Measurements from ENCODE around the gene SCAPER.
"Not testable (repeated sequence)": the region's sequence is repeated elsewhere in the genome, so short reads cannot be mapped to it uniquely, and the experiment has no call there.

The SCAPER gene

DNA sequence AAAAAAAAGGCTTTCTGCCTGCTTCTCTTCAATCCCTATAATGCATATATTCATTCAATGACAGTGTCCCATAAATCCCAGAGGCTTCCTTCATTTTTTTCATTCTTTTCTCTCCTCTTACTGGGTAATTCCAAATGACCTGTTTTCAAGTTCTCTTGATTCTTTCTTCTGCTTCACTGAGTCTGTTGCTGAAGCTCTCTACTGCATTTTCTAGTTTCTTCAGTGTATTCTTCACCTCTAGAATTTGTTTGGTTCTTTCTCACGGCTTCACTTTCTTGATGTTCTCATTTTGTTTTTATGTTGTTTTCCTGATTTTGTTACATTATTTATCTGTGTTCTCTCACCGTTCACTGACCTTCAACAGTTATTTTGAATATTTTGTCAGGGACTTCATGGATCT lies 141.6 kb downstream of the SCAPER start:
- no peak for DNase-seq

DNA sequence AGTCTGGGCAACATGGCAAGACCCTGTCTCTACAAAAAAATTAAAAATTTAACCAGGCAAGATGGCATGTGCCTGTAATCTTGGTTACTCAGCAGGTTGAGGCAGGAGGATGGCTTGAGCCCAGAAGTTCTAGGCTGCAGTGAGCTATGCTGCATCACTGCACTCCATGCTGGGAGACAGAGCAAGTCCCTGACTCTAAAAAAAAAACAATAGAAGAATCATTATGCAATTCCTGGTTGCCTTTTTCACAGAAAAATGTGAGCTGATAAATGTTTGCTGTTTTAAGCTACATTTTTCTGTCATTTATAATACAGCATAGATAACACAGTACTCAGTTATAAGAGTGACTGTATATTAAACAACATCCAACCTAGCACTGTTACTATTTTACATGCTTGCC lies 148.8 kb downstream of the SCAPER start:
- DNase-seq: no peak

DNA sequence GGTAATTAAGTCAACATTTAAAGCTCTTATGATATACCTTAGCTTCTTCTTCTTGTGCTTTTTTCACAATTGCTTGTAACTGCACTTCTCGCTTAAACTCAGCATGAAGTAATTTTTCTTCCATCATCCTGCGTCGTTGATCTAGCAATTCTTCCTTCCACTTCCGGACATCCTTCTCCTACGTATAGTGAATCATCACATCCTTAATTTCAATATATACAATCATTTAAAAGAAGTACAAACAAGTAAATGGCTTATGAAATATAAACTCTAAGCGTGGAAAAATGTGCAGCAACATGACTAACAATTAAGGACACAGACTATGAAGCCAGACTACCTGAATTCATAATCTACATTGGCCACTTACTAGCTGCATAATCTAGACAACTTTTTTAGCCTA lies 151.4 kb downstream of the SCAPER start:
- DNase-seq: no peak

DNA sequence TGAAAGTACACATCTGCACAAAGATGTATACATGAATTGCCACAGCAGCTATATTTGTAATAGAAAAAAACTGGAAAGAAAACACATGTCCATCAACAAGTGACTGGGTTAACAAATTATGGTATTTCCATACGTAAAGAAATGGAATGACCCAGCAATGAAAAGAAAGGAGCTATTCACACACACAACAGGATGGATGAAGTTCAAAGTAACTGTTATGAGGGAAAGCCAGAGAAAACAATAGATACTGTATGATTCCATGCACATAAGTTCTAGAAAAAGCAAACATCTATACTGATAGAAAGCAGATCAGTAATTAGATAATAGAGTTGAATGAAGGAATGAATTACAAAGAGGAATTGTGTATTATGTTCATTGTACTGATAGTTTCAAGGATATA lies 152.0 kb downstream of the SCAPER start:
- DNase-seq: no peak

DNA sequence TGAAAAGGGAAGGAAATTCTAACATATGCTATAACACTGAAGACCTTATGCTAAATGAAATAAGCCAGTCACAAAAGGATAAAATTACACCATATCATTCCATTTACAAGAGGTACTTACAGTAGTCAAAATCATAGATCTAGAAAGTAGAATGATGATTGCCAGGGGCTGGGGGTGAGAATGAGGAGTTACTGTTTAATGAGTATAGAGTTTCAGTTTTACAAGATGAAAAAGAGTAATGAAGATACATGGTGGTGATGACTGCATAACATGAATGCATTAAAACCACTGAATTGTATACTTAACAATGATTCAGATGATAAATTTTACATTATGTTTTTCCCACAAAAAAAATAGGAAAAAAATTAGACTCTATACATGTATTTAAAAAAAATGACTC lies 152.6 kb downstream of the SCAPER start:
- no peak for DNase-seq

DNA sequence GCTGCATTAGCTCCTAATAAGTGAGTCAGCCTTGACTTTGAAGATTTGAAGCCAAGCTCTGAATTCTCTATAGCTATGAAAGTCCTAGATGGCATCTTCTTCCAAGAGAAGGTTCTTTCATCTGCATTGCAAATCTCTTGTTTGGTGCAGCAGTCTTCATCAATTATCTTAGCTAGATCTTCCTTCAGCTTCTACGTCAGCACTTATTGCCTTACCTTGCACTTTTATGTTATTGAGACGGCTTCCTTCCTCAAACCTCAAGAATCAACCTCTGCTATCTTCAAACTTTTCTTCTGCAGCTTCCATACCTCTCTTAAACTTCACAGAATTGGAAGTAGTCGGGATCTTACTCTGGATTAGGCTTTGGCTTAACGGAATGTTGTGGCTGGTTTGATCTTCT lies 167.6 kb downstream of the SCAPER start:
- DNase-seq: no peak

DNA sequence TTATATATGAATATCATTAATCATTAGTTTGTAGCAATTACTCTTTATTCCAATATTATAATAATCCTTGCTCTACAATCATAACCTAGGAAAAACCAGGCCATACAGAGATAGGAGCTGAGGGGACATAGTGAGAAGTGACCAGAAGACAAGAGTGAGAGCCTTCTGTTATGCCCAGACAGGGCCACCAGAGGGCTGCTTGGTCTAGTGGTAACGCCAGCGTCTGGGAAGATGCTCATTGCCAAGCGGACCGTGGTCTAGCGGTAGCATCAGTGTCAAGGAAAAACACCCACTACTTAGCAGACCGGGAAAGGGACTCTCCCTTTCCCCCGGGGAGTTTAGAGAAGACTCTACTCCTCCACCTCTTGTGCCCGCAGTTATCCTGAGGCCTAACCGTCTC lies 172.8 kb downstream of the SCAPER start:
- not testable (repeated sequence) for DNase-seq

DNA sequence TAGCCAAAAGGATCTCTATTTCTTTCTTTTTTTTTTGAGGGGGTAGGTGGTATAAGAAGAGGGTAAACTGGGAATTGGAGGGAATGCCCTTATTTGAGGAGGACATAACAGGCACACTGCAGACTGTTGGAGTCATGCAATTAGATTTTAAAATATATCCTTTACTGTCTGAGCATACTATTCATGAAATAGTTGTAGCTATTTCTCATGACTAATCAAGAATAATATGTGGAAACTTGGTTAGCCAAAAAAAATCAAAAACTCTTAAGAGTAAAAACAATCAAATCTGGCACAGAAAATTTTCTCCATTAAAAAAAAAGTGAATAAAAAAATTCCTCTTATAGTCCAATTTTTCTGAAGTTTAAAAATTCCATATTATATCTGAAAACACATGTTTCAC lies 174.9 kb downstream of the SCAPER start:
- DNase-seq: no peak

DNA sequence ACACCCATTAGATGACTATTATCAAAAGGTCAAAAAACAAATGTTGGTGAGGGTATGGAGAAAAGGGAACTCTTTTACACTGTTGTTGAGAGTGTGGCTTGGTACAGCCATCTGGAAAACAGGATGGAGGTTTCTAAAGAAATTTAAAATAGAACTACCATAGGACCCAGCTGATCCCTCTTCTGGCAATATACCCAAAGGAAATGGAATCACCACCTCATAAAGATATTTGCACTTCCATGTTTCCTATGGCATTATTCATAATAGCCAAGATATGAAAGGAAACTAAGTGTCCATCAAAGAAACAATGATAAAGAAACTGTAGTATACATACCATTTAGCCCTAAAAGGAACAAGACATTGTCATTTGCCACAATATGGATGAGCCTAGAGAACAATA lies 186.3 kb downstream of the SCAPER start:
- DNase-seq: no peak

DNA sequence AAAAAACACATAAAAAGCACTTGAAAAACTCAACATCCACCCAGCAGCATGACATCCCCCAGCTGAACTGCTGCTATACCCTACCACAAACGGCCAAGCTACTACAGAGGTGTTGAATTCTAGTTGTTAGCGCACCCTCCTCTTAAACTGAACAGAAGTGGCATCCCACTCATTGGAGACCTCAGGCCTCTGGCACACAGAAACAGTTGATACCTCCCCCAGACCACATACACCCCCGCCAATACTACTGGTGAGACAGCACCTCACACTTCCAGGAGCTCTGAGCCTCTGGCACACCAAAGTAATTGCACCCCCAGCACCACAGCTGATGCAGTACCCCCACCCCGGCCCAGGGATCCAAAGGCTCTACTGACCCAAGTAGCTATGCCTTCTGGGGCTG lies 190.2 kb downstream of the SCAPER start:
- DNase-seq: no peak

DNA sequence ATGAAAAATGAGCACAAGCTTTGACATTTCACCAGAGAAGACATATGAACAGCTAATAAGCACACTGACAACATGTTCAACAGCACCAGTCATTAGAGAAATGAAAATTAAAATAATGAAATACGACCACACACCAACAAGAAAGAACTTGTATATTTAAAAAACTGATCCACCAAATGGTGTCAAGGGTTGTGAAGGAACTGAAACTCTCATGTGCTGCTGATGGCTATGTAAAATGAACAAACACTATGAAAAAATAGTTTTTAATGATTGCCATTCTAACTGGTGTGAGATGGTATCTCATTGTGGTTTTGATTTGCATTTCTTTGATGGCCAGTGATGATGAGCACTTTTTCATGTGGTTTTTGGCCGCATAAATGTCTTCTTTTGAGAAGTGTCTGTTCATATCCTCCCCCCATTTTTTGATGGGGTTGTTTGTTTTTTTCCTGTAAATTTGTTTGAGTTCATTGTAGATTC lies 193.8 kb downstream of the SCAPER start:
- DNase-seq: no peak

DNA sequence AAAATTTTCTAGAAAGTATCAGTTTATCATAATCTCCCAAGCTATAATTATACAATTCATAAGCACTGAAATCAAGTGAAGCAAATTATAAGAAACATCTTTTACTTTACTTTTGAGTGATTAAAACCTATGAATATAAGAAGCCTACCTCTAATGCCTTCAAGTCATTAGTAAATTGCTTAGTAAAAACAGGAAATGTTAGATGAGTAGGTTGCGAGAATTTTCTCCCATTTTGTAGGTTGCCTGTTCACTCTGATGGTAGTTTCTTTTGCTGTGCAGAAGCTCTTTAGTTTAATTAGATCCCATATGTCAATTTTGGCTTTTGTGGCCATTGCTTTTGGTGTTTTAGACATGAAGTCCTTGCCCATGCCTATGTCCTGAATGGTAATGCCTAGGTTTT lies 201.1 kb downstream of the SCAPER start:
- DNase-seq: not testable (repeated sequence)

DNA sequence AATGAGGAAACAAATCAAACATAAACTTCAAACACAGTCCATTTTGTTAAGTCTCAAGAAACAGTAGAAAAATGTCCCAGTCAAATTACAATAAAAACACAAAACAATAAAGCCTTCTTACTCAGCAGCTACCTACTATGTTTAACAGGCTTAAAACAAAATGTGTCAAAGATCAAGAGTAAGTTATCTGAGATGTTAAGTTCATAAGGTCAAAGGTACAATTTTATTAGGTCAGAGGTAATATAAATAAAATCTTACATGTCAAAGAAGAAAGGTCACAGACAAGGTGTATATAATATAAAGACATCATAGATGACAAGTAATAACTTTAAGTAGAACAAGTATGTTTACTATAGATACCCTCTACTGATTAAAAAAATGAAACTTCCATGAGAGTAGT lies 208.3 kb downstream of the SCAPER start:
- DNase-seq: no peak

DNA sequence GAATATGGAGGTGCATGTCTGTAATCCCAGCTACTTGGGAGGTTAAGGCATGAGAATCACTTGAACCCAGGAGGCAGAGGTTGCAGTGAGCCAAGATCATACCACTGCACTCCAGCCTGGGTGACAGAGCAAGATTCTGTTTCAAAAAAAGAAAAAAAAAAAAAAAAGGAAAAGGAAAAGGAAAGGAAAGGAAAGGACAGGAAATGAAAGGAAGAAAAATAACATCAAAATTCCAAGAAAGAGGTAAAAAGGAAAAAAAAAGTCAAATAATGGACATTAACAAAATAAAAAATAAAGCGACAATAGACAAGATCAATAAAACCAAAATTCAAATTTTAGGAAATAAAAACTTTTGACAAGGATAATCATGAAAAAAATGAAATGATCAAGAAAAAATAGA lies 212.6 kb downstream of the SCAPER start:
- not testable (repeated sequence) for DNase-seq

DNA sequence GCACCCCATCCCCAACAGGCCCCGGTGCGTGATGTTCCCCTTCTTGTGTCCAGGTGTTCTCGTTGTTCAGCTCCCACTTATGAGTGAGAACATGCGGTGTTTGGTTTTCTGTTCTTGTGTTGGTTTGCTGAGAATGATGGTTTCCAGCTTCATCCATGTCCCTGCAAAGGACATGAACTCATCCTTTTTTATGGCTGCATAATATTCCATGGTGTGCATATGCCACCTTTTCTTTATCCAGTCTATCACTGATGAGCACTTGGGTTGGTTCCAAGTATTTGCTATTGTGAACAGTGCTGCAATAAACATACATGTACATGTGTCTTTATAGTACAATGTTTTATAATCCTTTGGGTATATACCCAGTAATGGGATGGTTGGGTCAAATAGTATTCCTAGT lies 217.5 kb downstream of the SCAPER start:
- DNase-seq: not testable (repeated sequence)

DNA sequence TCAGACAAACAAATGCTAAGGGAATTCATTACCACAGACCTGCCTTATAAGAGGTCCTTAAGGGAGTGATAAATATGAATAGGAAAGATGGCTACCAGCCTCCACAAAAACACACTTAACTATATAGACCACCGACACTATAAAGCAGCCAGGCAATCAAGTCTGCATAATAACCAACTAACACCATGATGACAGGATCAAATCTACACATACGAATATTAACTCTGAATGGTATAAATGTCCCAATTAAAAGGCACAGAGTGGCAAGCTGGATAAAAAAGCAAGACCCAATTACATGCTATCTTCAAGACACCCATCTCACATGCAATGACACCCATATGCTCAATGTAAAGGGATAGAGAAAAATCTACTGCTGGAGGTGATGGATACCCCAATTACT lies 221.1 kb downstream of the SCAPER start:
- no peak for DNase-seq

DNA sequence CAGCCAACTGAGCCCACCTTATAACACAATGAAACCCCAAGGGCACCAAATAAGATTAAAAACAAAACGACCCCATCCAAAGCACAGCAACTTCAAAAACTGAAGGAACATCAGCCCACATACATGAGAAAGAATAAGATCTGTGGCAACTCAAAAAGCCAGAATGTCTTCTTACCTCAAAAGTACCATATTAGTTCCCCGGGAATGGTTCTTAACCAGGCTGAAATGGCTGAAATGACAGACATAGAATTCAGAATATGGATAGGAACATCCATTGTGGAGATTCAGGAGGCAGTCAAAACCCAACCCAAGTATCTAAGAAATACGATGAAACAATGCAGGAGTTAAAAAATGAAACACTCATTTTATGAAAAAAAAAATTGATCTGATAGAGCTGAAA lies 222.3 kb downstream of the SCAPER start:
- no peak for DNase-seq

DNA sequence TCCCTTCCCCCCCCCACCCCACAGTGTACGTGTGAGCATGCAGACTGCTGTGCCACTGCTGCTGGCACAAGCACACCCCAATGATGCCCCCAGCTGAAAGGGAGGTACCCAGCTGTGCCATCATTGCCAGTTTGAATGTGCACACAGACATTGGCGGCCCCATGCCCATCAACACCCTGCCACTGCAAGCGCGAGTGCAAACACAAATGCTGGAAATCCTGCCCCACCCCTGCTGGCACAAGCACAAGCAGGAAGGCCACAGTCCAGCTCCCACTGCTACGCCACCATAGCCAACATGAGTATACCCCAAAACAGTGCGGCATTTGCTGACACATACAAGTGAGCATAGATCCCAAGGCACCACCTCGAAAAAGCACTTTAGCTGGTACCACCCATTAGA lies 222.9 kb downstream of the SCAPER start:
- no peak for DNase-seq

DNA sequence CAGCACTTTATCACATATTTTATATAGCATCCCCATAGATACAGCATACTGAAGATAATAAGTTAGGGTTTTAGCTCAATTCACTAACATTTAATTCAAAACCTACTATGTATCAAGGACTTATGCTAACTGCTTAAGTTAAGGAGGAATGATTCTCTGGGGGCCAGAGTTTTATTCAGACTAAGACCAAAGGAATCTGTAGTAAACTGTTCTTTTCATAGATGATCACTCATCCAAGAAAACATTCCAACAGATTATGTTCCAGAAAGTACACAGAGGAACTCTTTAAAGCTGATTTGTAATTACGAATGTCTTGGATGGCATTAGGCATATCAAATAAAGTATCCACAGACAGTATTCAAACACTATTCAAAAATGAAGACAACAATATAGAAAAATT lies 226.4 kb downstream of the SCAPER start:
- no peak for DNase-seq

DNA sequence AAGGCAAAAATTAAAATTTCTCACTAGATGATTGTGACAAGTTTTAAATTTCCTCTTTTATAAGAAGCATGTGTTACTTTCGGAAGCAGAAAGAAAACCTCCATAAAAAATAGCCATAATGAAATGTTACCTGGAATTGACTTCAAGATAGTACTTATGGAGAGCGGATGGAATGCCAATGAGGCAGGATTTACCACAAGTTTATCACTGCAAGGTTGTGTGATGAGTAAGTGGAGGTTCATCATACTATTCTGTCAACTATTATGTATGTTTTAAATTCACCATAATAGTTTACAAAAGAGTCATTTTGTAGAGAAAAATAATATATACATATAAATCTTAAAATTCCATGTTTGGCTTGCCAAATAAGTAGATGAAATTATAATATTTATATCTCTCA lies 230.3 kb downstream of the SCAPER start:
- no peak for DNase-seq

DNA sequence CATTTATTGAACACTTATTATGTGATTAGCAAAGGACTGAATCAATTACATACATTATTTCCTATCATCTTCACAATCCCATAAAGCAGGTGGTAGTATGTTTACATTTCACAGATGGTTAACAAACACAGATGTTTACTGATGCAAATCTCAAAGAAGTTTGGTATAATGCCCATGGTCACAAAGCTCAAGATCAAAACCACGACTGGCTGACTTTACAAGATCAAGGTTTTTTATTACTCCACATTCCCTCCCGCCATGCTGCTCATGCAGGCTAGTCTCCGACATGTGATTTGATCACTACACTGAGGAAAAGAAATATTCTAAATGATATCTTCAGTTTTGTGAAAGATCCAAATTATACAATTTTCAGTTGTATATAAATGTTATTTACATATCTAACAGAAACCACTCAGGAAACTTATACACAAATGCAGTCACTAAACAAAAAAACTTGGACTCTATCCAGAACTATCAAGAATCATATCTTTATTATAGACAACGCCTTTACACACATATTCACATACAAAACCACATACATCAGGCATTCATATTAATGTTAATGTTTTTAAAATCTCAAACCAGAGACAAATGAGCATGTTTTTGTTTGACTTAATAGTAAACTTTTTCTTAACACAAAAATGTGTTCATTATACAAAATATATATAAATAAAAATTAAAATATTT lies 235.5 kb downstream of the SCAPER start:
- DNase-seq: no peak

DNA sequence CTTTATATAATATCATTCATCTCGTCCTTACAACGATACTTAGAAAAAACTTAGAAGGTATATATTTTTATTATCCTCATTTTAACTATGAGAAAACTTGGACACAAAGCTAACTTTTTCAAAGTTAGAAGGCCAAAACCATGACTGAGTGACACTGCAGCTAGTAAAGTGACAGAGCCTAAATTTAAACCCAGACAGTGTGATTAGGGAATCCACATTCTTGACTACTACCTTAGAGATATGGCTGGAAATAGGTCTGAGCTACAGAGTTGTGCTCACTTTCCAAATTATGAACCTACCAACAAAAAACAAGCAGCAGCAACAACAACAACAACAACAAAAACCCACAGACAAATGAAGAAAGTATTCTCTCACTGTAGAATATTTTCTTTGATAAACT lies 236.2 kb downstream of the SCAPER start:
- DNase-seq: no peak

DNA sequence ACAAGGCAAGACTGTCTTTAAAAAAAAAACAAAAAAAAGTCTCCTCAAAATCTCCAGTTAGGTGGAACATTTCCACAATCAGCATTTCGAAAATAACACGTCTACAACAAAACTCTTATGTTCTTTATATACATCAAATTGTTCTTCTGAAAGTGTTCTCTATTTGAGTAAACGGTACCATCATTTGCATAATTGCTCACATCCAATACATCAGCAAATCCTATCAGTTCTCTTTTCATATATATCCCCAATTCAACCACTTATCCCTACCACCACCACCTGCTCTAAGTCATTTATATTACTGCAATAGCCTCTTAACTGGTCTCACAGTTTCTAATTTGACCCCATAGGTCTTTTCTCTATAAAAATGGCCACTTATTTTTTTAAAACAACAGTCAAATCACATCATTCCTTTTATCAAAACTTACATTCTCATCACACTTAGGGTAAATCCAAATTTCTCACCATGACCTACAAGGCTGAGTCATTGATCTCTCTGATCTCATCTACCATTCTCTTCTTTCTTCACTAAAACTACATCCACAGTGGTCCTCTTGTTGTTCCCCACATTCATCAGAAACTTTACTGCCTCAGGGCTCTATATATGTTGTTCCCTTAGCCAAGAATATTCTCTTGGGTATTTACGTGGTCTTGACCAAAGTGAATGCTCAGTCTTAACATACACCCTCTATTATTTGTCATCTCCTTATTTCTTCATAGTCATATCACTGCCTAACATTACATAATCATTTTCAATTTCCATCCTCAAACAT lies 237.0 kb downstream of the SCAPER start:
- DNase-seq: no peak

DNA sequence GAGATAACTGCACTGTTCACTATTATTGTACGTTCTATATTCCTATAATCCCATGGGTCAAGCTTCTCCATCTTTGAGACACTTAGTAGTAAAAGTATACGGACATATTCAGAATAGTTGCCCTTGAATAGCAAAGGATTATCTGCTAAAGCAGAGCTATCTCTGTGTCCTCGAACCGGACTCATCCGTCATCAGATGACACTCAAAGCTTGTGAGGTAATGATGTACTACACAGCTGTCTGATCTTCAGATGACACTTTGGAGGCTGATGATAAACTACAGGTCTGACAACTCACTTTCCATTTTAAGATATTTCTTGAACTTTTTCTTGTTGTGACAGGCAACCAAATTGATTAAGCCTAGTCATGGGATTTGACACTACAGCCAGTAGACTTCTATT lies 240.2 kb downstream of the SCAPER start:
- DNase-seq: no peak

DNA sequence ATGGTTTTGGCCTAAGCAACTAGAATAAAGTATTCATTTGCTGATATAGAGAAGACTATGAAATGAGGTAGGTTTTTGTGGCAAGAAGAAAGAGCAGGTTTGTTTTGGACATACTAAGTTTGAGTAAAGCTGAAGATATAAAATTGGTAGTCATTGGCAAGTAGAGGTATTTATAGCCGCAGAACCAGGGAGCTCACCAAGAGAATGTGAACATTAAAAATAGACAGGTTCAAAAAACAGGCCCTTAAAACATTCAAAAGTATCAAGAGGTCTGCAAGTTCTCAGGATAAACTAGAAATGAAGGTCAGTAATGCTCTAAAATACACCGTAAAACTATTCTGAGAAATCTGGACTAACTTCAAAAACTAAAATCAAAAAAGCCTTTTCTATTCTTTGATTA lies 240.7 kb downstream of the SCAPER start:
- no peak for DNase-seq
